HG02610 (cell line): Measurements from ENCODE around the gene MFGE8.
"Not testable (repeated sequence)": the region's sequence is repeated elsewhere in the genome, so short reads cannot be mapped to it uniquely, and the experiment has no call there.

Experiments
- ATAC-seq: cut with Tn5 transposase; IDR thresholded peaks from one replicate; pipeline ENCODE4 v1.9.1; 2021; ENCODE audit warnings: mild to moderate bottlenecking, moderate library complexity; ENCODE audit not compliant: unreplicated experiment

MFGE8 gene, protein sequence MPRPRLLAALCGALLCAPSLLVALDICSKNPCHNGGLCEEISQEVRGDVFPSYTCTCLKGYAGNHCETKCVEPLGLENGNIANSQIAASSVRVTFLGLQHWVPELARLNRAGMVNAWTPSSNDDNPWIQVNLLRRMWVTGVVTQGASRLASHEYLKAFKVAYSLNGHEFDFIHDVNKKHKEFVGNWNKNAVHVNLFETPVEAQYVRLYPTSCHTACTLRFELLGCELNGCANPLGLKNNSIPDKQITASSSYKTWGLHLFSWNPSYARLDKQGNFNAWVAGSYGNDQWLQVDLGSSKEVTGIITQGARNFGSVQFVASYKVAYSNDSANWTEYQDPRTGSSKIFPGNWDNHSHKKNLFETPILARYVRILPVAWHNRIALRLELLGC

GRCh38 chr15:88913017-88913849, at the start of gene MFGE8:
Gene MFGE8, minus strand, starts transcription at chr15:88913379. Its CDS starts 60 bp downstream, at chr15:88913319.
- peak; percentile 87 for ATAC-seq

GRCh38 chr15:88959445-88959844, 46.3 kb upstream of the MFGE8 start:
- ATAC-seq: no peak

DNA sequence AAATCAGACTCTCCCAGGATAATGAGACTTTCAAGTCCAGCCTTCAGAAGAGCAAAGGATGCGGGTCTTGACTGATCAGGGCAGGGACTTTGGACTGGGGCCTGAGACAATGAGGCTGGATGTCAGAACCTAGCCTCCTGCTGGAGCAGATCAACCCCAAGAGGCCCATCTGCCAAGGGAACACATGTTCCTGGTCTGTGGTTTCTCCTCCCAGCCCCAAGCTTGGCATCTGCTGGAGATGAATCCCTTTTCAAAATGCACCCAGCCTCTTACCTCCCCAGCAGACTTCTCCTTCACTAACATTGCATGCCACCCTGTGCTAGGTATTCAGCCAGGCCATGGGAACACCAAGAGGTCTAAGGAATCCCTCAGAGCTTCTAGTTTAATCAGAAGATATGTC, 43.7 kb upstream of the MFGE8 start:
- no peak for ATAC-seq

DNA sequence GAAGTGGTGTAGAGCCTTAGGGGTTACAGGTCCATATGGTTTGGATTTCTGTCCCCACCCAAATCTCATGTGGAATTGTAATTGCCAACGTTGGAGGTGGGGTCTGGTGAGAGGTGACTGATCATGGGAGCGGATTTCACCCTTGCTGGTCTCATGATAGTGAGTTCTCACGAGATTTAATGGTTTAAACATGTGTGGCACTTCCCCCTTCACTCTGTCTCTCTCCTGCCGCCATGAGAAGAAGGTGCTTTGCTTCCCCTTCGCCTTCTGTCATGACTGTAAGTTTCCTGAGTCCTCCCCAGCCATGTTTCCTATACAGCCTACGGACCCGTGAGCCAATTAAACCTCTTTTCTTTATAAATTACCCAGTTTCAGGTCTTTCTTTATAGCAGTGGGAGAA, 43.1 kb upstream of the MFGE8 start:
- no peak for ATAC-seq

DNA sequence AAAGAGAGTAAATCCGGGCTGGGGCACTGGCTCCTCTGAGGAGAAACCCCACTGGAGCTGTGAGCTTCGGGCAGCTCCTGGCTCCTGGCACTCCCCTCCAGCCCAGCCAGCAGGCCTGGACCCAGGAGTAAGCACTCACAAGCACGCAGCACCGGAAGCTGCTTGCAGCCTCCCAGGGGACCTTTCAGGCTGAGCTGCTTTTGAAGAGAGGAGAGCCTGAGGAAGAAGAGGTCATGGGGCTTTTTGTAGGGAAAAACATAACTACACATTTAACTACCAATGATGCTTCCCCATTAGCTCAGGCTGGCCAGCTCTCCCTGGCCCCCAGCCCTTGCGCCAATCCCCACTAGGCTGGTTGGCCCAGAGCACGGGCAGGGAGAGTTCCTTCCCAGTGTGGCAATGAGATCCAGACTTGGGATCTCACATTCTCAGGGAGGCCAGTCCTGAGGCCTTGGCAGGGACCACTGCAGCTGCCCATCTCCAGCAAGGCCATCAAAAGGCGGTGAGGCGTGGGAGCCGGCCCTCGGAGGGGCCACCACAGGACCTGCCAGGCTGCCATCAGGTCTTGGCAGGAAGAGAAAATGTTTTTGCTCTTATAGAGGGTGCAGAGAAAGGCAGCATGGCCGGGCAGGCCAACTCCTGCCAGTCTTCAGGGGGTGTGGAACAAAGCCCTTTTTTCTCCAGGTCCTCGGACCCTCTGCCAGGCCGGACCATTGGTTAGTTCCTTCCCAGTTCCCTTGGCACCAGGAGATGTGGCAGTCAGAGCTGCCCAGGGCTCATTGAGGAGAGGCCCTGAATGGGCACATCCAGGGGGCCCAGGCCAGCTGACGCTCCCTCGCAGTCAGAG, 41.5 kb upstream of the MFGE8 start:
- ATAC-seq: peak; percentile 83

DNA sequence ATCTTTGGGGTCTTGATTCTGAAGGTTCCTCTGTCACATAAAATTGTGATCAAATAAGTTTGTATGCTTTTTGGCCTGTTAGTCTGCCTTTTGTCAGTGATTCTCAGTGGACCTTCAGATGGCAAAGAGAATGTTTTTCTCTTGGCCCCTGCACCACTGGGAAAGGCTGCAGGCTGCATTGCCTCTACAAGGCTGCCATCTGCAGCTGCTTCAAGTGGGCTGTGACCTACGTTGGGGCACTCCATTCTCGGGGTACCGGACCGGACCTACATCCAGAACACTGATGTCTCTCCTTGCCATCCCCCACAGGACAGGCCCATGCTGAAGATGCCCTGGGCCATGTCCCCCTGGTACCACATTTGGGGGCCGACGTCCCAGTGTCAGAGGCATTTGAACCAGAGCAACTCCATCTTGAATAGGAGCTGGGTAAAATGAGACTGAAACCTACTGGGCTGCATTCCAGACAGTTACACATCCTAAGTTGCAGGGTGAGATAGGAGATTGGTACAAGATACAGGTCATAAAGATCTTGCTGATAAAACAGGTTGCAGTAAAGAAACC, 37.5 kb upstream of the MFGE8 start:
- ATAC-seq: no peak

GRCh38 chr15:88949734-88950400, 36.7 kb upstream of the MFGE8 start:
- no peak for ATAC-seq

DNA sequence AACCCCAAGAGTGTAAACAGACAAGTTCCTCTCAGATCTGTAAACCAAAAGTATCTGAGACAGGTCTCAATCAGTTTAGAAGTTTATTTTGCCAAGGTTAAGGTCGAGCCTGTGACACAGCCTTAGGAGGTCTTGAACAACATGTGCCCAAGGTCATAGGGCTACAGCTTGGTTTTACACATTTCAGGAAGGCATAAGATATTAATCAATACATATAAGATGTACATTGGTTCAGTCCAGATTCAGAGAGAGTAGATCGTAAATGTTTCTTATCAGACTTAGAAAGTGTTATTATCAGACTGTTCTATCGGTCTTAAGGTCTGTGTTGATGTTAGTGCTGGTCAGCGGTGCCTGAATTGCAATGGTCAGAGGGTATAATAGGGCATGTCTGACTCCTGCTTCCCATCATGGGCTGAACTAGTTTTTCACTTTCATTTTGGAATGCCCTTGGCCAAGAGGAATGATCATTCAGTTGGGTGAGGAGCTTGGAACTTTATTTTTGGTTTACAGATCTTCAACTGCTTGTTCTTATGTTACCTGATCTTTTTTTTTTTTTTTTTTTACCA, 27.0 kb upstream of the MFGE8 start:
- no peak for ATAC-seq

GRCh38 chr15:88939486-88939806, 26.3 kb upstream of the MFGE8 start:
- ATAC-seq: no peak

GRCh38 chr15:88938802-88939485, 25.8 kb upstream of the MFGE8 start:
- no peak for ATAC-seq

DNA sequence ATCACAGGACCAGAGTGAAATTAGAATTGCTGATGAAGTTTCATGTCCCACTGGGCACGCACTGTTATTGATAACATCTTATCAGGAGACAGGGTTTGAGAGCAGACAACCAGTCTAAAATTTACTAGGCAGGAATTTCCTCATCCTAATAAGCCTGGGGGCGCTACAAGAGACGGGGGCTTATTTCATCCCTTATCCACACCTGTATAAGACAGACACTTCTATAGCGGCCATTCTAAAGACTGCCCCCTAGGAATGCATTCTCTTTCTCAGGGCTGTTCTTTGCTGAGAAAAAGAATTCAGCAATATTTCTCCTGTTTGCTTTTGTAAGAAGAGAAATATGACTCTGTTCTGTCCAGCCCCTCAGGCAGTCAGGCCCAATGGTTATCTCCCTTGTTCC, 21.3 kb upstream of the MFGE8 start:
- not testable (repeated sequence) for ATAC-seq

DNA sequence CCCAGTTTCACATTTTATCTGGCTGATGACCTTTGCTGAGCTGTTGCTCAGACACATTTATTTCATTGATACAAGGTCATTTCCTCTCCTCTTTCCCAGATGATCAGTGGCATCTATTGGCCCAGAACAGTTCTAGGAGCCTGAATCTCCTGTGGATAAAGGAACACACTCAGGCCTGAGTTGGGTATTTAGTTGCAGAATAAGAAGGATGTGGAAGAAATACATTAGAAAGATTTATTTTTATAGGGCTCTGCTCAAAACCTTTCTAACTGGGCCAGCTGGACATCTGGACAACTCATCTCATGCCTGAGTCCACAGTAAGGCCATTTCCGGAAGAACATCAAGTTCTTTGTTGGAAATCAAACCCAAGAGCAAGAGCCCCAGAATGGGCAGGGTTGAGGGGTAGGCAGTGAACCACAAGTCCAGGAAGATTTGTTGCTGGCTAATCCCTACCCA, 19.7 kb upstream of the MFGE8 start:
- ATAC-seq: no peak

- no peak for ATAC-seq
Measured at GRCh38 chr15:88932271-88932874, 19.2 kb upstream of the MFGE8 start.

- ATAC-seq: no peak
Measured at GRCh38 chr15:88930579-88930978, 17.4 kb upstream of the MFGE8 start.

- not testable (repeated sequence) for ATAC-seq
Measured at GRCh38 chr15:88929358-88930098, 16.3 kb upstream of the MFGE8 start.

- ATAC-seq: not testable (repeated sequence)
Measured at GRCh38 chr15:88928192-88928591, 15.0 kb upstream of the MFGE8 start.

DNA sequence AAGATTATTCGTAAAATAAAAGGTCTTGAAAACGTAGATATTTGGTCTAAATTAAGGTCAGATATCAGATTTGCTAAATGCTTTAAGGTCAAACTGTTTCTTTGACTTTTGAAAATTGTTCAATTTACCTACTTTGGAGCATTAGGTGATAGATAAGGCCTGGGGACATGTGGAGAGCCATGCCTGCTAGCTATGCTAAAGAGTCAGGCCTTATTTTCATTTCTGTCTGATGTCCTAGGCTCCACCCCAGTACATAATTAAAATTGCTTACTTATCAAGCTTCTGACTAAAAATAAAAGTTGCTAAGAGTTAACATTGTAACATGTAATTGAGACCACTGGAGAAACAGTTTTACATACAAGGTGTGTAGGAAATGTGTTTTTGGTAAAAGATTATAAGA, 12.5 kb upstream of the MFGE8 start:
- ATAC-seq: not testable (repeated sequence)

GRCh38 chr15:88920892-88921435, 7.8 kb upstream of the MFGE8 start:
- ATAC-seq: not testable (repeated sequence)
